Measurements from ENCODE around the gene TRAF3IP1.

Gene TRAF3IP1

GRCh38 chr2:238290091-238290509 lies 30.2 kb upstream of the TRAF3IP1 start:
- H3K4me3 ChIP-seq (ENCODE audit: low read depth, low read length), result no peak overlapping the region
- H3K27me3 ChIP-seq (ENCODE audit: insufficient read depth, low read depth, severe bottlenecking), result no peaks in the 10 kb centered on the region
- H3K9me3 ChIP-seq (ENCODE audit: severe bottlenecking), result no peaks in the 10 kb centered on the region
- no peak for TF ChIP-seq CTCF (IDR thresholded peaks at IDR 0.05; ENCODE audit: low read depth, low read length)
- no peak overlapping the region for H3K27ac ChIP-seq
- no peaks in the 10 kb centered on the region for H3K36me3 ChIP-seq
- peak; percentile 38 for DNase-seq

GRCh38 chr2:238290715-238291549 lies 29.4 kb upstream of the TRAF3IP1 start:
- TF ChIP-seq CTCF (IDR thresholded peaks at IDR 0.05; ENCODE audit: low read depth, low read length), result no peak
- Histone ChIP-seq H3K4me3 (ENCODE audit: low read depth, low read length) (no peak overlapping the region), H3K27me3 (ENCODE audit: insufficient read depth, low read depth, severe bottlenecking) (no peaks in the 10 kb centered on the region), H3K36me3 (no peaks in the 10 kb centered on the region), H3K9me3 (ENCODE audit: severe bottlenecking) (no peaks in the 10 kb centered on the region), H3K27ac (no peak overlapping the region)
- DNase-seq, result no peak

- no peak for TF ChIP-seq CTCF (IDR thresholded peaks at IDR 0.05; ENCODE audit: low read depth, low read length)
- H3K9me3 ChIP-seq (ENCODE audit: severe bottlenecking), result no peaks in the 10 kb centered on the region
- no peaks in the 10 kb centered on the region for H3K36me3 ChIP-seq
- no peak for DNase-seq
- no peaks in the 10 kb centered on the region for H3K27me3 ChIP-seq (ENCODE audit: insufficient read depth, low read depth, severe bottlenecking)
- no peak overlapping the region for H3K27ac ChIP-seq
- no peak overlapping the region for H3K4me3 ChIP-seq (ENCODE audit: low read depth, low read length)
These were observed 28.6 kb upstream of the TRAF3IP1 start for GRCh38 chr2:238291550-238292281.

GRCh38 chr2:238294046-238294392 lies 26.3 kb upstream of the TRAF3IP1 start:
- H3K4me3 ChIP-seq (ENCODE audit: low read depth, low read length), result no peak overlapping the region
- H3K27ac ChIP-seq, result no peak overlapping the region
- TF ChIP-seq CTCF (IDR thresholded peaks at IDR 0.05; ENCODE audit: low read depth, low read length), result no peak
- H3K36me3 ChIP-seq, result no peaks in the 10 kb centered on the region
- no peak for DNase-seq
- no peaks in the 10 kb centered on the region for H3K27me3 ChIP-seq (ENCODE audit: insufficient read depth, low read depth, severe bottlenecking)
- H3K9me3 ChIP-seq (ENCODE audit: severe bottlenecking), result no peaks in the 10 kb centered on the region

- no peaks in the 10 kb centered on the region for H3K36me3 ChIP-seq
- H3K9me3 ChIP-seq (ENCODE audit: severe bottlenecking), result no peaks in the 10 kb centered on the region
- no peak overlapping the region for H3K4me3 ChIP-seq (ENCODE audit: low read depth, low read length)
- H3K27ac ChIP-seq, result no peak overlapping the region
- DNase-seq, result no peak
- TF ChIP-seq CTCF (IDR thresholded peaks at IDR 0.05; ENCODE audit: low read depth, low read length), result no peak
- H3K27me3 ChIP-seq (ENCODE audit: insufficient read depth, low read depth, severe bottlenecking), result no peaks in the 10 kb centered on the region
These were observed 25.8 kb upstream of the TRAF3IP1 start for GRCh38 chr2:238294393-238295143.

Data from WERI-Rb-1 (cell line).